GM23338 (cell line): ENCODE measurements around the gene ZBTB7C. TPM values are rescaled to one million over a fixed set of nuclear protein-coding genes. Genes with fewer than 3 reads are reported as not detected.

Experiments
- ATAC-seq: fragments of 200-7000 bp; cut with Tn5 transposase; 3 replicates; pipeline ENCODE4 v1.9.1; 2020
- DNase-seq: peaks from one replicate; pipeline ENCODE4 v3.0.0-alpha.2; 2015; ENCODE audit warnings: low spot score
- H2AFZ ChIP-seq: fragments of 200-600 bp; sonication (generic); 2 replicates; pipeline ENCODE4 v1.8.0; 2016; ENCODE audit warnings: antibody characterized with exemption, mild to moderate bottlenecking, moderate library complexity
- H3F3A ChIP-seq: fragments of 200-600 bp; sonication (generic); replicated peaks from 2 replicates; pipeline ENCODE4 v1.8.0; 2017; ENCODE audit warnings: antibody characterized with exemption, mixed run types, low read depth
- H3K27ac ChIP-seq: fragments of 200-600 bp; sonication (generic); 2 replicates; pipeline ENCODE4 v1.6.1; 2016; ENCODE audit warnings: low read depth
- H3K27me3 ChIP-seq: fragments of 200-600 bp; sonication (generic); 2 replicates; pipeline ENCODE4 v1.8.0; 2016; ENCODE audit warnings: mild to moderate bottlenecking, mixed run types, moderate library complexity; ENCODE audit not compliant: insufficient read depth
- H3K36me3 ChIP-seq: fragments of 200-600 bp; sonication (generic); 2 replicates; pipeline ENCODE4 v1.8.0; 2016; ENCODE audit warnings: mild to moderate bottlenecking; ENCODE audit not compliant: insufficient read depth
- H3K4me1 ChIP-seq: fragments of 200-600 bp; sonication (generic); 2 replicates; pipeline ENCODE4 v1.8.0; 2016; ENCODE audit warnings: mild to moderate bottlenecking, moderate library complexity; ENCODE audit not compliant: insufficient read depth
- H3K4me2 ChIP-seq: fragments of 200-600 bp; sonication (generic); 2 replicates; pipeline ENCODE4 v1.7.1; 2017; ENCODE audit warnings: mixed run types
- H3K4me3 ChIP-seq: fragments of 200-600 bp; sonication (generic); 2 replicates; pipeline ENCODE4 v1.6.1; 2016; ENCODE audit warnings: mixed run types
- H3K79me2 ChIP-seq: fragments of 200-600 bp; sonication (generic); replicated peaks from 2 replicates; pipeline ENCODE4 v1.8.0; 2017; ENCODE audit warnings: mild to moderate bottlenecking; ENCODE audit not compliant: insufficient read depth
- H3K9me2 ChIP-seq: fragments of 200-600 bp; sonication (generic); 2 replicates; pipeline ENCODE4 v1.8.0; 2017; ENCODE audit not compliant: insufficient read depth
- H4K20me1 ChIP-seq: fragments of 200-600 bp; sonication (generic); replicated peaks from 2 replicates; pipeline ENCODE4 v1.8.0; 2017; ENCODE audit warnings: mild to moderate bottlenecking; ENCODE audit not compliant: insufficient read depth
- H3K27ac Mint-ChIP-seq: 2 replicates; pipeline ENCODE4 v1.8.0; 2020; ENCODE audit warnings: inconsistent platforms, mild to moderate bottlenecking, moderate library complexity, mixed read lengths
- H3K27me3 Mint-ChIP-seq: 3 replicates; pipeline ENCODE4 v1.8.0; 2022; ENCODE audit warnings: low read depth, mild to moderate bottlenecking, moderate library complexity, mixed read lengths, inconsistent platforms; ENCODE audit not compliant: insufficient read depth, poor library complexity
- H3K36me3 Mint-ChIP-seq: 3 replicates; pipeline ENCODE4 v1.8.0; 2021; ENCODE audit warnings: low read depth, mild to moderate bottlenecking, inconsistent platforms, moderate library complexity, mixed read lengths
- H3K4me1 Mint-ChIP-seq: 3 replicates; pipeline ENCODE4 v1.8.0; 2020; ENCODE audit warnings: mild to moderate bottlenecking, inconsistent platforms, mixed read lengths
- H3K4me3 Mint-ChIP-seq: 3 replicates; pipeline ENCODE4 v1.8.0; 2021; ENCODE audit warnings: moderate library complexity, mild to moderate bottlenecking, inconsistent platforms, mixed read lengths
- H3K9me3 Mint-ChIP-seq: 3 replicates; pipeline ENCODE4 v1.8.0; 2020; ENCODE audit warnings: moderate library complexity, mild to moderate bottlenecking, inconsistent platforms, mixed read lengths
- CREB1 ChIP-seq: fragments of 250-450 bp; sonication (Bioruptor Pico); IDR thresholded peaks from 2 replicates; pipeline ENCODE4 v1.5.0; 2020; ENCODE audit warnings: low read depth, mild to moderate bottlenecking, moderate library complexity
- CTCF ChIP-seq, 2 experiments: fragments of 200-600 bp in 1 of 2; sonication (generic) in 1 of 2; conservative IDR thresholded peaks; 2 replicates each; pipeline versions ENCODE4 v1.5.1 to v1.6.1; 2016 to 2017; ENCODE audit warnings: antibody characterized with exemption in 2 of 2, low read depth in 2 of 2, mild to moderate bottlenecking in 2 of 2, moderate library complexity in 1 of 2
- EZH2phosphoT487 ChIP-seq: fragments of 200-600 bp; sonication (generic); IDR thresholded peaks from one replicate; pipeline ENCODE4 v1.8.1; 2018; ENCODE audit warnings: antibody characterized with exemption; ENCODE audit not compliant: unreplicated experiment
- JUNB ChIP-seq: IDR thresholded peaks from one replicate; pipeline ENCODE4 v1.6.1; 2016; ENCODE audit warnings: antibody characterized with exemption; ENCODE audit not compliant: unreplicated experiment
- NANOG ChIP-seq: IDR thresholded peaks from 2 replicates; pipeline ENCODE4 v1.6.1; 2016; ENCODE audit warnings: antibody characterized with exemption, borderline replicate concordance
- POLR2AphosphoS5 ChIP-seq: IDR thresholded peaks from 2 replicates; pipeline ENCODE4 v1.6.1; 2016; ENCODE audit warnings: antibody characterized with exemption, low read depth
- REST ChIP-seq: IDR thresholded peaks from one replicate; pipeline ENCODE4 v1.6.1; 2018; ENCODE audit warnings: antibody characterized with exemption; ENCODE audit not compliant: unreplicated experiment
- STAT1 ChIP-seq: IDR thresholded peaks from one replicate; pipeline ENCODE4 v1.6.1; 2016; ENCODE audit warnings: antibody characterized with exemption; ENCODE audit not compliant: unreplicated experiment
- ZNF114 ChIP-seq: fragments of 250-450 bp; sonication (Bioruptor Pico); IDR thresholded peaks from 2 replicates; pipeline ENCODE4 v1.5.0; 2020; ENCODE audit warnings: mild to moderate bottlenecking, moderate library complexity
- ZNF331 ChIP-seq: fragments of 250-450 bp; sonication (Bioruptor Pico); IDR thresholded peaks from 2 replicates; pipeline ENCODE4 v1.5.0; 2020; ENCODE audit warnings: low read depth, mild to moderate bottlenecking, moderate library complexity
- polyA plus RNA-seq: library from polyadenylated mRNA; unstranded; fragments of >200 nt; fragmentation: Nextera tagmentation; extraction: Ambion mirVana; gene quantifications from 2 replicates; pipeline ENCODE4 v1.2.1, GENCODE V29; 2016
- total RNA-seq: library from RNA; depleted of rRNA; stranded (reverse); fragments of >200 nt; shearing (Covaris generic); gene quantifications from 2 replicates; pipeline ENCODE4 v1.2.3, GENCODE V29; 2014

The ZBTB7C gene
- total and polyA plus RNA-seq, 2 experiments from 2014 or later, result 0.03 to 0.14 TPM

GRCh38 chr18:48367557-48367956, 41.6 kb downstream of the ZBTB7C start (continued):
- TF ChIP-seq NANOG (no peak), JUNB (no peak), REST (no peak), CREB1 (CRISPR knock-in tag) (no peak), POLR2AphosphoS5 (no peak), STAT1 (no peak)

GRCh38 chr18:48365965-48366364, 43.2 kb downstream of the ZBTB7C start:
- peaks cover 6% of the 10 kb centered on the region; the same call in 2 of the 3 replicates for H3K36me3 Mint-ChIP-seq
- H3K9me3 Mint-ChIP-seq, result peaks cover 6% of the 10 kb centered on the region; the same call in 2 of the 3 replicates
- Histone ChIP-seq H3K27me3 (no peaks in the 10 kb centered on the region), H3F3A (no peaks in the 10 kb centered on the region), H3K27ac (no peak overlapping the region), H3K4me1 (0 out of 2 replicates have a peak, but pooled peaks cover 3% of the 10 kb centered on the region), H3K36me3 (peaks cover 7% of the 10 kb centered on the region; the same call in 1 of the 2 replicates), H3K9me2 (no peaks in the 10 kb centered on the region), H3K4me2 (no peak overlapping the region), H3K4me3 (no peak overlapping the region), H4K20me1 (no peaks in the 10 kb centered on the region), H2AFZ (no peak overlapping the region), H3K79me2 (no peaks in the 10 kb centered on the region)
- TF ChIP-seq STAT1, result no peak
- TF ChIP-seq ZNF331 (CRISPR knock-in tag), result no peak
- no peak for ATAC-seq
- H3K27ac Mint-ChIP-seq, result no peak overlapping the region
- peaks cover 13% of the 10 kb centered on the region for H3K4me1 Mint-ChIP-seq
- H3K27me3 Mint-ChIP-seq, result peaks cover 4% of the 10 kb centered on the region
- H3K4me3 Mint-ChIP-seq, result no peak overlapping the region
- no peak for DNase-seq

GRCh38 chr18:48364146-48364545, 45.0 kb downstream of the ZBTB7C start:
- Histone ChIP-seq H3K4me1 (0 out of 2 replicates have a peak, but pooled peaks cover 3% of the 10 kb centered on the region), H3K9me2 (no peaks in the 10 kb centered on the region), H3F3A (no peaks in the 10 kb centered on the region), H4K20me1 (no peaks in the 10 kb centered on the region), H3K27me3 (no peaks in the 10 kb centered on the region), H3K36me3 (peaks cover 7% of the 10 kb centered on the region; the same call in 1 of the 2 replicates), H3K4me2 (no peak overlapping the region), H3K79me2 (no peaks in the 10 kb centered on the region), H3K27ac (no peak overlapping the region), H2AFZ (no peak overlapping the region), H3K4me3 (no peak overlapping the region)
- H3K27ac Mint-ChIP-seq, result no peak overlapping the region
- H3K9me3 Mint-ChIP-seq, result peaks cover 6% of the 10 kb centered on the region; the same call in 2 of the 3 replicates
- ATAC-seq, result no peak
- H3K27me3 Mint-ChIP-seq, result peaks cover 6% of the 10 kb centered on the region
- peaks cover 19% of the 10 kb centered on the region for H3K4me1 Mint-ChIP-seq
- peaks cover 6% of the 10 kb centered on the region; the same call in 2 of the 3 replicates for H3K36me3 Mint-ChIP-seq
- DNase-seq, result no peak
- H3K4me3 Mint-ChIP-seq, result no peak overlapping the region
- TF ChIP-seq CTCF (conservative IDR thresholded peaks at IDR 0.05; ENCODE audit: low read depth in 2 of 2) (no peak), NANOG (no peak), CREB1 (CRISPR knock-in tag) (no peak), POLR2AphosphoS5 (no peak), STAT1 (no peak), REST (no peak), ZNF114 (no peak), EZH2phosphoT487 (no peak)
